Right atrium auricular region (tissue), 2 donors: Measurements from ENCODE around the gene RPL41. TPM values are rescaled to one million over a fixed set of nuclear protein-coding genes. Genes with fewer than 3 reads are reported as not detected.

Experiments
- DNase-seq: peaks from one replicate; pipeline ENCODE4 v3.0.0-alpha.2; 2019; ENCODE audit warnings: low spot score
- H3K27ac ChIP-seq, 2 donors: fragments of 200-600 bp; sonication (generic); 1 replicate in 1 of 2; 2 replicates in 1 of 2; pipeline ENCODE4 v1.5.1; 2016 to 2019
- H3K27me3 ChIP-seq, 2 donors: fragments of 200-600 bp; sonication (generic); one replicate each; pipeline versions ENCODE4 v1.5.1 to v1.6.0; 2017 to 2019
- H3K36me3 ChIP-seq: fragments of 200-600 bp; sonication (generic); one replicate; pipeline ENCODE4 v1.5.1; 2016
- H3K4me1 ChIP-seq, 2 donors: fragments of 200-600 bp; sonication (generic); one replicate each; pipeline versions ENCODE4 v1.5.1 to v1.6.0; 2017 to 2019
- H3K4me3 ChIP-seq, 2 donors: fragments of 200-600 bp; sonication (generic); 1 replicate in 1 of 2; 2 replicates in 1 of 2; pipeline ENCODE4 v1.5.1; 2017 to 2019; ENCODE audit warnings: mild to moderate bottlenecking in 1 of 2, moderate library complexity in 1 of 2
- H3K9me3 ChIP-seq, 2 donors: fragments of 200-600 bp; sonication (generic); one replicate each; pipeline ENCODE4 v1.5.1; 2019
- total RNA-seq, 2 donors: library from RNA; depleted of rRNA; stranded (reverse); fragments of >200 nt; gene quantifications; one replicate each; pipeline ENCODE4 v1.1.0, GENCODE V29; 2016
- TF ChIP-seq, protein P1 (sequence below), 2 donors: fragments of 200-600 bp; sonication (generic); IDR thresholded peaks; one replicate each; pipeline ENCODE4 v1.5.1; 2019; ENCODE audit warnings: antibody characterized with exemption in 2 of 2

The RPL41 gene
- total RNA-seq, 2 donors from 2014 or later: 606 to 2,188 TPM

DNA sequence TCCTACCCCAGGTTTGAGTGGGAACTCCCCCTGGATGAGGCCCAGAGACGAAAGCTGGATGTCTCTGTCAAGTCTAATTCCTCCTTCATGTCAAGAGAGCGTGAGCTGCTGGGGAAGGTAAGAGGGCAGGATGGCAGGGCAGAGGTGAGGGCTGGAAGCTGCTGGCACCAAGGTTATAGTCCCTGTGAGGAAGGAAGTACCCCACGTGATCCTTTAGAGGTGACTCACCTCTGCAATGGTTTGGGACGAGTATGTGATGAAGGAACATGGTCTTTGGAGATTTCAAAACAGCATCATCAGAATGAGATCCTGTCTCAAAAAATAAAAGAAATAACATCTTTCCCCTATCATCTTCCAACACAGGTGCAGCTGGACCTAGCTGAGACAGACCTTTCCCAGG, 26.8 kb downstream of the RPL41 start:
- H3K36me3 ChIP-seq: peaks cover 64% of the 10 kb centered on the region
- H3K27me3 ChIP-seq: no peaks in the 10 kb centered on the region
- no peak for DNase-seq
- no peaks in the 10 kb centered on the region for H3K9me3 ChIP-seq
- H3K27ac ChIP-seq: peak overlapping the region; percentile 67 to 74
- TF ChIP-seq, protein P1, sequence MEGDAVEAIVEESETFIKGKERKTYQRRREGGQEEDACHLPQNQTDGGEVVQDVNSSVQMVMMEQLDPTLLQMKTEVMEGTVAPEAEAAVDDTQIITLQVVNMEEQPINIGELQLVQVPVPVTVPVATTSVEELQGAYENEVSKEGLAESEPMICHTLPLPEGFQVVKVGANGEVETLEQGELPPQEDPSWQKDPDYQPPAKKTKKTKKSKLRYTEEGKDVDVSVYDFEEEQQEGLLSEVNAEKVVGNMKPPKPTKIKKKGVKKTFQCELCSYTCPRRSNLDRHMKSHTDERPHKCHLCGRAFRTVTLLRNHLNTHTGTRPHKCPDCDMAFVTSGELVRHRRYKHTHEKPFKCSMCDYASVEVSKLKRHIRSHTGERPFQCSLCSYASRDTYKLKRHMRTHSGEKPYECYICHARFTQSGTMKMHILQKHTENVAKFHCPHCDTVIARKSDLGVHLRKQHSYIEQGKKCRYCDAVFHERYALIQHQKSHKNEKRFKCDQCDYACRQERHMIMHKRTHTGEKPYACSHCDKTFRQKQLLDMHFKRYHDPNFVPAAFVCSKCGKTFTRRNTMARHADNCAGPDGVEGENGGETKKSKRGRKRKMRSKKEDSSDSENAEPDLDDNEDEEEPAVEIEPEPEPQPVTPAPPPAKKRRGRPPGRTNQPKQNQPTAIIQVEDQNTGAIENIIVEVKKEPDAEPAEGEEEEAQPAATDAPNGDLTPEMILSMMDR (IDR thresholded peaks at IDR 0.05): no peak
- no peak overlapping the region for H3K4me3 ChIP-seq
- peaks cover 0 to 18% of the 10 kb centered on the region in 2 donors for H3K4me1 ChIP-seq

DNA sequence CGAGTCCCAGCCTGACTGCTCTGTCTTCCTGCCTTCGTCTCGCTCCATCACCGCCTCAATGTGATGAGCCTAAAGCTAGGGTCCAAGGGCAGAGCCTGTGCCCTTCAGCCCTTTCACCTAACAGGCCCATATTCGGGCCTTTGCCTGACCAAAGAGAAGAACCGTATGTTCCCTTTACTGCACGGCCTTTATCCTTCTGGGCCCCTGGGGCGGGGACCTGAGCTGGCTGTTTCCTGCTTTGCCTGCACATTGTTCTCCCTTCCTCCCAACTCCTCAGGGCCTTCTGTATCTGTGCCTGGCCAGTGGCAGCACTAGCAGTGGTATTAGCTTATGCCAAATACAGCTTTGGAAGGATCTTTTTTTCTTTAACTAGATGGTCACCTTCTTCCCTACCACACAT, 27.4 kb downstream of the RPL41 start:
- H3K4me3 ChIP-seq: no peak overlapping the region
- peaks cover 0 to 18% of the 10 kb centered on the region in 2 donors for H3K4me1 ChIP-seq
- TF ChIP-seq, protein P1 (IDR thresholded peaks at IDR 0.05): no peak
- no peaks in the 10 kb centered on the region for H3K27me3 ChIP-seq
- peaks cover 58% of the 10 kb centered on the region for H3K36me3 ChIP-seq
- DNase-seq: no peak
- H3K27ac ChIP-seq: peak overlapping the region; percentile 67 to 74
- no peaks in the 10 kb centered on the region for H3K9me3 ChIP-seq

DNA sequence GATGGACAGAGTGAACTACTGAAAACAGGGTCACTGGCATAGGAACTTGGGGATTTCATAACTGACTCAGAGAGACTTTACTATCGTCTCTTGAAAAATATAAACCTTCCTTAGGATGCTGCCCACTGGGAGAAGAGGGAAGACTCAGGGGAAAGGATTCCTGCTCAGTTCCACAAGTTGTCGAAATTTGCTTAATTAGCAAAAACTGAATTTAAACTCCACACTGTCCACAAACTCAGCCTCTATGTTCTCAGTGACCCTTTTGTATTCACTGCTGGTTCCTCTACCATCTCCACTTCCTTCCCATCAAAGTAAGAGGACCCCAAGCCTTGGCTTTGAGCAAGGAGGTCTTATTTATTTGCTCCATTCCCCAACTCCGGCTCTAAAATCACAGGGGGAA, 28.8 kb downstream of the RPL41 start:
- Histone ChIP-seq H3K4me3 (no peak overlapping the region), H3K27ac (peak overlapping the region; percentile 59 to 74), H3K9me3 (no peaks in the 10 kb centered on the region), H3K4me1 (peaks cover 0 to 18% of the 10 kb centered on the region in 2 donors), H3K27me3 (no peaks in the 10 kb centered on the region), H3K36me3 (peaks cover 44% of the 10 kb centered on the region)
- no peak for DNase-seq
- TF ChIP-seq, protein P1 (IDR thresholded peaks at IDR 0.05): no peak

DNA sequence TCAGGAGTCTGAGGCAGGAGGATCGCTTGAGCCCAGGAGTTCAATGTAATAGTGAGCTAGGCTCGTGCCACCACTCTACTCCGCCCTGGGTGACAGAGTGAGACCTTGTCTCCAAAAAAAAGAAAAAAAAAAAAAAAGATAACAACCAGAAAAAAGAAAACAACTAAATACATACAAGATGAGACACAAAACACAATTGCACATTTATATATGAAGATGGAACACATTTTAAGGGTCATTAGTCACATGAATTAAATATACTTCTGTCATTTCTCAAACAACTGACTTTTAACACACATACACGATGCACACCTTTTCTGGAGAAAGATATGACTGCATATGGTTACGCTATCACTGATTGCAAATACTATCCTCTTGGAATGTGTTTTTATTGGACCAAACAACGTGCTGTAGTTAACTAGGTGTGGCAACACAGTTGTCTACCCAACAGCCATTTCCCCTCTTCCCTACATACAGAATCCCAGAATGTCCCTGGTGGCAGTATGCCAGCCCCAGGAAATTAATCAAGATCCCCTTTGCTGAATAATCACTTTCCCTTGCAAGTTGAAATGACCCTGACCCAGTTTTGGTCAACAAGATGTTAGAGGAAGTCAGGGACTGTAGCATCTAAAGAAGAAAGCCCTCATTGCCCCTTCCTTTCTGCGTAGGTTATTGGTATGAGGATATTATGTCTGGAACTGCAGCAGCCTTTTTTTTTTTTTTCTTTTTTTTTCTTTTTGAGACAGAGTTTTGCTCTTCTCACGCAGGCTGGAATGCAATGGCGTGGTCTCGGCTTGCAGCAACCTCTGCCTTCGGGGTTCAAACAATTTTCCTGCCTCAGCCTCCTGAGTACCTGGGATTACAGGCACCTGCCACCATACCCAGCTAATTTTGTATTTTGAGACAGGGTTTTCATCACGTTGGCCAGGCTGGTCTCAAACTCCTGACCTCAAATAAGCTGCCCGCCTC, 30.3 kb downstream of the RPL41 start:
- H3K4me1 ChIP-seq: peaks cover 0 to 25% of the 10 kb centered on the region in 2 donors
- H3K9me3 ChIP-seq: no peaks in the 10 kb centered on the region

DNA sequence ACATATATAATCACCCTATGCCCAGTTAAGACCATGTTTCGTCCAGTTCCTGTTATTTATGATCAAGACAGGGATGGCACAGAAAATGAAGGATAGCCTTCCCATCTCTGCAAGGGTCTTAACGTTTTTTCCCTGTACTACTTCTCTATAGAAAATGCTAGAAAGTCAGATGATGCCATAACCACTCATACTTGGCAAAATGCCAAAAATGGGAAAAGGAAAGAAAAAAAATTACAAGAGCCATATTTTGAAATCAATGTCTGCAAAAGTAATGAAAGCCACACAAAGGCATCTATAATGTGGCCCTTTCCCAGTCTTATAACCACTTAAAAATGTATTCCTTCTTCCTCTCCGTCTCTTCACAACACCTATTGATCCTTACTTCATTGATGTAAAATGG, 34.1 kb downstream of the RPL41 start:
- H3K9me3 ChIP-seq: no peaks in the 10 kb centered on the region
- no peak overlapping the region for H3K27ac ChIP-seq
- no peak overlapping the region for H3K4me3 ChIP-seq
- DNase-seq: no peak
- H3K4me1 ChIP-seq: peaks cover 0 to 32% of the 10 kb centered on the region in 2 donors
- no peaks in the 10 kb centered on the region for H3K27me3 ChIP-seq
- TF ChIP-seq, protein P1 (IDR thresholded peaks at IDR 0.05): no peak
- no peaks in the 10 kb centered on the region for H3K36me3 ChIP-seq

More for the DNA sequence above, 30.3 kb downstream of the RPL41 start:
- H3K27me3 ChIP-seq: no peaks in the 10 kb centered on the region
- TF ChIP-seq, protein P1 (IDR thresholded peaks at IDR 0.05): no peak
- H3K27ac ChIP-seq: peak overlapping the region; percentile 11 to 22
- peaks cover 33% of the 10 kb centered on the region for H3K36me3 ChIP-seq
- H3K4me3 ChIP-seq: no peak overlapping the region
- no peak for DNase-seq
